Measurements from ENCODE around the gene ASB6.
"Not testable (repeated sequence)": the region's sequence is repeated elsewhere in the genome, so short reads cannot be mapped to it uniquely, and the experiment has no call there.

Gene ASB6

DNA sequence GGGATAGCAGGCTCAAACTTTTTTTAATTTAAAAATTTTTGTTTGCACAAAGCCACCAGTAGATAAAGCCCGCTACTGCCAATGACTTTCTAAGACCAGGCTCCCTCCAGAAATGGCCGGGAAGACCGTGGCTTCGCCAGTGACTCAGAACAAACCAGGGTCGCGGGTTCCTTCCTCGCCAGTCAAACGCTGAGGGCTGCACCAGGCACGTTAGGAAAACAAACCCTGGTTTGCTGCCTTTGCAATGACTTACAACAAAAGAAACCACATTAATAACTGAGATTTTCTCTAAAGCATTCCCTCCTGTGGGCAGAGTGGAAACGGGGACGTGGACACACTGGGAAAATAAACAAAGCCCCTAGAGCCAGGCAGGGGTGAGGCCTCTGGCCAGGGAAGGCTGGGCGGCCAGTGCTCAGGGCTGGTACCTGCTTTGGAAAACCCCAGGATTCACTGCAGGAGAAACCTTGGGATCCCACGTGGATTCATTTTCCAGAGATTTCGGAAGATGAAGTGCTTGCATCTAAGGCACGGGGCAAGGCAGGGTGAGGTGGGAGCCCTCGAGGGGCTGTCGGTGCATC is 27.3 kb upstream of the ASB6 start:
- no peak for DNase-seq (ENCODE audit: low read depth, low spot score)
- H3K27ac ChIP-seq: no peak overlapping the region

DNA sequence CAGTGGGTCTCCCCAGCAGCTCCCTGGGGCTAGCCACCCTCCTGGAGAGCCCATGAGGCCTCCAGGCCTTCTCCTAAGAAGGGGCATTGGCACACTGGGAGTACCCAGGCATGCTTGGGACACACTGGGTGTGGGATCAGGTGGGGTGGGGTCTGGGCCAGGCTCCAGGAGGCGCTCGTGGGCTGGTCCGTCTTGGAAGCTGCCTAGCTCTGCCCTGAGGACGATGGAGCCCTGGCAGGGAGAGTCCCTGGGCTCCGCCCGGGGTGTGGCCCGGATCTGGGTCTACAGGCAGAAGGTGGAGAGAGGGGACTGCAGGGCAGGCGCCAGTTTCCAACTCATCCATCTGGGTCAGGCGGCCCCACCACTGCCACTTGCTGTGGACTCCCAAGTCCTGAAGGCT is 25.9 kb upstream of the ASB6 start:
- DNase-seq (ENCODE audit: low read depth, low spot score): no peak
- H3K27ac ChIP-seq: no peak overlapping the region

DNA sequence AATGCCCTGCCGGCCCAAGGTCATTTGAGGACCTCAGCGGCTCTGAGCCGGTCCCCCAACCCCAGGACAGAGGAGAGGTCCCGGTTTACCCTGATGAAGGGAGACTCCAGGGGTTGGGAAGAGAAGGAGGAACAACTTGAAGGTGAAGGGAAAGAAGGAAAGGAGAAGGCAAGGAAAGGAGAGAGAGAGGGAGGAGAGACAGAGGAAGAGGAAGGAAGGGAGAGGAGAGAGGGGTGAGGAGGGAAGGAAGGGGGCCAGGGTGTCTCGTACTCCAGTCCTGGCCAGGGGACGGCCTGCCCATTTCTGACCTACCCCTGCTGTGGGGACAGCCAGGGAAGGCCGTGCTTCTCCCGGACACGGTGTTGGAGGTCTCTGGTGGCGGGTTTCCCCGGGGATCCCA is 25.4 kb upstream of the ASB6 start:
- DNase-seq (ENCODE audit: low read depth, low spot score): no peak
- H3K27ac ChIP-seq: no peak overlapping the region

DNA sequence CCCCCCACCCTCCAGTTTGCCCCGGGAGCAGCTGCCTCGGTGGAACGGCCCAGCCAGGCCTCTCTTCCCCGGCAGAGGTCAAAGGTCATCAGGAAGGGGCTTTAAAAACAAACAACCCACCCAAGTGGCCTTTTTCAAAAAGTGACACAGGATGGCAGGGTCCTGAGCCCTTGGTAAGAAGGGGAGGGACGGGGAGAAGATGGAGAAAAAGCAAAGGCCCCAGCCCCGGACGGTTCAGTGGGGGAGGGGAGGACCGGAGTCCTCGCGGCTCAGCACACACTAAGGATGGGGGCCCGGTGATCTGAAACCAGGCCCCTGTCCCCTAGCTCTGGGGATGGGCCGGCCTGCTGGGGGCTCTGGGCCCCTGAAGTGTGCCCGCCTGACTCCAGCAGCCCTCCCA is 24.6 kb upstream of the ASB6 start:
- DNase-seq (ENCODE audit: low read depth, low spot score): no peak
- H3K27ac ChIP-seq: no peak overlapping the region

DNA sequence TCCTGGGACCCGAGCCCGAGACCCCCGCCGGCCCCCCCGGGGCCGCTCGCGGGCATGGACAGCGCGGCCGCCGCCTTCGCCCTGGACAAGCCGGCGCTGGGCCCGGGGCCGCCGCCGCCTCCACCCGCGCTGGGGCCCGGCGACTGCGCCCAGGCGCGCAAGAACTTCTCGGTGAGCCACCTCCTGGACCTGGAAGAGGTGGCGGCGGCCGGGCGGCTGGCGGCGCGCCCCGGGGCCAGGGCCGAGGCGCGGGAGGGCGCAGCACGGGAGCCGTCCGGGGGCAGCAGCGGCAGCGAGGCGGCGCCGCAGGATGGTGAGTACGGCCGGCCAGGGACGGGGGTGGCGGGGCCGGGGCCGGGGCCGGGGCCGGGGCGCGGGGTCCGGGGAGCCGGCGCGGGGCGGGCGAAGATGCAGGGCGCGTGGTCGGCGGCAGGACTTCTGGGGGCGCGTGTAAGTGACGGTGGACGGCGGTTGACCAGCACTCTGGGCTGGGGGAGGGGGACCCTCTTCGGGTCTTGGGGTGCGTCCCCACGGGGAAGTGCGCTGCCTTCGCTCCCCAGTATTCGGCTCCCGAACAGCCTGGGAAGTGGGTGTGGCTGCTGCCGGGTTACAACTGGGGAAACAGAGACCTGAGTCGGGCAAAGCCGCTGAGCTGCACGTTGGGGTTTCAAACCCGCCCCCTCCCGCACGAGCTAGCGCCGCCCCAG is 24.0 kb upstream of the ASB6 start:
- DNase-seq (ENCODE audit: low read depth, low spot score): no peak
- H3K27ac ChIP-seq: no peak overlapping the region

DNA sequence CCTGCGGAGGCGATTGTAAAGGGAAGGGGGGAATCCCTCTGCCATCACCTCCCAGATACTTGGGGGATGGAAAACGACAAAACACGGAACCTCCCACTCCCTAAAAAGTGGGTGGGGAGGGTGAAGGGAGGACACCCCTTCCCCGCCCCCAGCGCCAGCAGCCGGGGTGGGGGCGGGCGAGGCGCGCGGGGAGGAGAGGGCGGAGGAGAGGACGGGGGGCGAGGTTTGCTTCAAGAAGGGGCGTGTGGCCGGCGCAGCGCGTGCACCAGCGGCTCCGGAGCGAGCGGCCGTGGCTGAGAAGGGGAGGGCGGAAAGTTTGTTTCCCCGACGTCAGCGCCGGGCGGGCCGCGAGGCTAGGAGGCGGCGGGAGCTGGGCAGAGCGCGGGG is 23.4 kb upstream of the ASB6 start, which contains the start of gene PRRX2:
Gene PRRX2 (plus strand): TSS at position 259 of the 387 bp plus-strand sequence. CDS start 221 bp downstream, outside the sequence.
- no peak within 1 kb of the TSS for H3K27ac ChIP-seq
- no peak for DNase-seq (ENCODE audit: low read depth, low spot score)

DNA sequence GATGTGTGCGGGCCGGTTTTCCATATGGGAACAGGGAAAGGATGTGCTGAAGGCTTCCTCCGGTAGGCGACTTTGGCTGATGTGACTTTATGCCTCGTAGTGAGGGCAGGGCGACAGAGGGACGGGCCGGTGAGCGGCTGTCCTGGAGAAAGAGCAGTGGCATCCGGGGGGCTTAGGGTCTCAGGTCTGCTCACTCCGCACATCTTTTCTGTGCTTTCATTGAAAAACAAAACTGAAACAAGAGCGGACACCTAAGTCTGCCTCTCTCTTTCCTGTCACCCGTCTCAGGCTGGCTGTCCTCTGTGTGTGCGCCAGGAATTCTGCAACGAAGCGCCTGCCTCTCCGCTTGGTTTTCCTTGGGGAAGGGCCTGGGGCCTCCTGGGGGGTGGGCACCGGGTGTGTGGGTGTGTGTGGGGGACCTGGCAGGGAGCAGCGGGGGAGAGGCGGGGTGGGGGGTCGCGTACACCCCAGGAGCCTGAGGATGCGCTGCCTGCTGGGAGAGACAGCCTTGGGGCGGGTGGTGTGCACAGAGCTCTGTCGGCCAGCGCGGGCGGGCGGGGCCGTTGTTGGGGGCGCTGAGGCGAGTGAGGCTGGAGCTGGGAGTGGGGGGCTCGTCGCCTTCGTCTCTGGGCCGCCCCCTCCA is 22.9 kb upstream of the ASB6 start:
- no peak for DNase-seq (ENCODE audit: low read depth, low spot score)
- H3K27ac ChIP-seq: no peak overlapping the region

DNA sequence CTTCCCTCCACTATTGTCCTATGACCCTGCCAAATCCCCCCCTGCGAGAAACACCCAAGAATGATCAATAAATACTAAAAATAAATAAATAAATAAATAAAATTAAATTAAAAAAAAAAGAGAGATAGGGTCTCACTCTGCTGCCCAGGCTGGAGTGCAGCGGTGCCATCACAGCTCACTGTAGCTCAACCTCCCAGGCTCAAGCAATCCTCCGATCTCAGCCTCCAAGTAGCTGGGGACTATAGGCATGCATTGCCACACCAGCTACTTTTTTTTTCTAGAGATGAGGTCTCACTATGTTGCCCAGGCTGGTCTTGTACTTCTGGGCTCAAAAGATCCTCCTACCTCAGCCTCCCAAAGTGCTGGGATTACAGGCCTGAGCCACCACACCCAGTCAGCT is 20.3 kb upstream of the ASB6 start:
- not testable (repeated sequence) for DNase-seq (ENCODE audit: low read depth, low spot score); H3K27ac ChIP-seq

DNA sequence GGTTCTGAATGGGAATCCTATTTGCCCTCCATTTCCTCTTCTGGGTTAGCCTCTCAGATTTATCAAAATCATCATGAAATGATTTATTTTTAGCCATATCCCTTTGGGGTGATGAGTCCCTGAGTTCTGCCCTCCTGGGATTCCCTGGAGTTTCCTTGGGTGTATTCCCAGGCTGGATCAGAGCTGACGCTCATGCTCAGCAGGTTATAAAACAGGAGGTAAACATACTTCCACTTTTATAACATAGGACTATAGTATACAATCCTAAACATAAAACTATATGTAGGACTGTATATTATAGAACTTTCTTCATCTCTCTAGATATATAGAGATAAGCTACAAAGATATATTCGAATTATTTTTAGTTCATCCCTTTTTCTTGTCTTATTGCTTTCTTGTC is 19.1 kb upstream of the ASB6 start:
- no peak for DNase-seq (ENCODE audit: low read depth, low spot score)

DNA sequence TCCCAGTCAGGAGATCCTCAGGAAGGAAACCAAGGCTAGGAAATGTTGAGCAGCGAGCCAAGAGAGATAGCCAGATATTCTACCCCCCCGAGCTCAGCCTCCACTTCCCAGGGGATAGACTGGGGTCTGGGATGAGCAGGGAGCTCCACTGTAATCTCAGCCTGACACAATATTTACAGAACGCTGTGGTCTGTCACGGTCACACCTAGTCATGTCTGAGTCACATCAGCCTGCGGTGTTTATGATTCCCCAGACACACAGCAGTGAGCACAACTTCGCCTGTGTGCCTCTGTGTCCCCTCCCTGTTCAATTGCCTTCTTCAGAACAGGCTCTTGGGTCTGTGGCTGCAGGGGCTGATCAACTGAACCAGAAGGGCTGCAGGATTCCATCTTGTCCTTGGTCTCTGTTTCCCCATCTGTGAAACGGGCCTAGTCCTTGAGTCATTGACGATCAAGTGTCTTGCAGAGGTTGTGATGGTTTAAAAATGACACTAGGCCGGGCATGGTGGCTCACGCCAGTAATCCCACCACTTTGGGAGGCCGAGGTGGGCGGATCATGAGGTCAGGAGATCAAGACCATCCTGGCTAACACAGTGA is 14.9 kb upstream of the ASB6 start:
- no peak overlapping the region for H3K27ac ChIP-seq
- peak; percentile 33 for DNase-seq (ENCODE audit: low read depth, low spot score)

More for the DNA sequence above, 19.1 kb upstream of the ASB6 start:
- H3K27ac ChIP-seq: no peak overlapping the region

DNA sequence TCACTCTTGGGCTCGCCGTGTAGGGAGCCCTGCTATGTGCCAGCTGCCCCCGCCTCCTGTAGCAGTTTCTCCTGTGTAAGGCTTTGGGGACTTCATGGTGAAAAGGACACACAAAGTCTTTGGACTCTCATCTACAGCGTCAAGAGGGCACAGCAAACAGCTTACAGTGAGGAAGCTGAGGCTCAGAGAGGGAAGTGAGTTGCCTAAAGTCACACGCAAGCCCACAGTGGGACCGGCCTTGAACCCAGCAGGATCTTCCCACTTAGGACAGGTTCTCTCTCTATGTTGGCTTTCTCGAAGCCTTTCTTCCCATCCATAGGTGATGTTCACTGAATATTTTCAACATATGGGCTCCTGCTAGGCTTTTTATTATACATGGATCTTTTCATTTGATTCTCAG is 13.7 kb upstream of the ASB6 start:
- no peak overlapping the region for H3K27ac ChIP-seq
- DNase-seq (ENCODE audit: low read depth, low spot score): no peak

DNA sequence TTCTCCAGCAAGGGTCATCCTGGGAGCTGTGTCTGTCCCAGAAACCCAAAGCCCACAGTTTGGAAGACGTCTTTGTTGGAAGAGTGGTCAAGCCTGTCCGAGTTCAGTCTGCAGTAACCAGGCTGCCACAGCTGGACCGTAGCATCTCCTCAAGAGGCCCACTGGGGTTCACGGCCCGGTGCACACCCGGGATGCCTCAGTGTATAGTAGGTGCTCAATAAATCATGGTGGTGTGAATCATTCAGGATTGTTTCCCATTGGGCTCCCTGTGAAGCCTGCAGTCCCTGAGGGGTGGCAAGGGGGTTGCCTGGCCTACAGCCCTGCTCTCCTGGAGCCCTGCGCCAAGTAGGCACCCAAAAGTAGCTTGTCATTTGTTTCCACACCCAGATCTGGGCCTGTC is 13.2 kb upstream of the ASB6 start:
- H3K27ac ChIP-seq: no peak overlapping the region
- DNase-seq (ENCODE audit: low read depth, low spot score): no peak

DNA sequence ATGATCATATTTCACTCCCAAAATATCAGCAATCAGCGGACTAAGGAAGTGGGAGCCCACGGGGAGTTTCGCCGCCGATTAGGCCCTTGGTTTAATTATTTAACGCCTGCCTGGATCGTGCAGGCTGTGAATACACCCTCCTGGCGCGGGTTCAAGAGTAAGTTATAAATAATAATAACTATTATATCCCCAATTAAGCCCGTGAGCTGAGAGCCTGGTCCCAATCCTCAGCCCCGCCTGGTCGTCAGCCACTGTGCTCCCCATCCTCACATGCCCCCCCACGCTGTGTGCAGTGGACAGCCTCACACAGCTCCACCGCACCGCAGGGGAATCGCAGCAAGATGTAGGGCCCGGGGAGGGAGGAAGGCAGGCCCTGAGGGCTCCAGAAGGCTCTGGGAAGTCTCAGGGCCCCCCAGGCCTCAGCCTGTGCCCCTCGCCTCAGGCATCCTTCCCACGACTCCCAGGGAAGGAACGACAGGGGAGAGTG is 12.6 kb upstream of the ASB6 start:
- no peak for DNase-seq (ENCODE audit: low read depth, low spot score)
- no peak overlapping the region for H3K27ac ChIP-seq

DNA sequence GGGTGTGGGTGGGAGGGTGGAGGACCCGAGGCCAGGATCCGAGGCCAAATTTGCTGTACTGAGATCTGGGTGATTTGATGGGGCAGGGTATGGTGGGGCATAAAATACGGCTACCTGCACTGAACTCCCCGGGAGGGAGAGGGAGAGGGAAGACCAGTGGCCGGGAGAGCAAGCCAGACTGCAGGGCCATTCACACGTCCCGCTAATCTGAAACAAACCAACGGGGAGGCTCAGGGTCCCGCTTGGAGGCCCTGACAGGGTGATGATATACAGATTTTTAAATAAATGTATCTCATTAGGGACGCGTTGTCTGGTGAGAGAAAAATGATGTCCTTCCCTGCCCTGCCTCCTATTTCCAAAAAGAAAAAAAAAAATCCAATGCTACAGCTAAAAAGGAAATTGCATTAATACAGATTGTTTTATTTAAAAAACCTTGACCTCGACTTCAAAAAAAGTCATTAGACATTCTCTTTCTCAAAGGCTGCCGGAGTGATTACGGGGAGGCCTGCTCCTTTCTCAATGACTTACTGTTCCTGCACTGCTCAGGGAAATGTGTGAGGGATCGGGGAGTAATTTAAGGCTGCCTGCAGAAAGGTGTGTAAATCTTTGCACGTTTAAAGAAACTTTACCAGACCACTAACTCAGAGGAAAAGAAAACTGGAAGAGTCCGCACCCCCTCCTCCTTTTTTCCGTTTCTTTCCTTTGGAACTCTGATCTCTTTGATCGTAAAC is 12.0 kb upstream of the ASB6 start:
- no peak overlapping the region for H3K27ac ChIP-seq
- DNase-seq (ENCODE audit: low read depth, low spot score): no peak

DNA sequence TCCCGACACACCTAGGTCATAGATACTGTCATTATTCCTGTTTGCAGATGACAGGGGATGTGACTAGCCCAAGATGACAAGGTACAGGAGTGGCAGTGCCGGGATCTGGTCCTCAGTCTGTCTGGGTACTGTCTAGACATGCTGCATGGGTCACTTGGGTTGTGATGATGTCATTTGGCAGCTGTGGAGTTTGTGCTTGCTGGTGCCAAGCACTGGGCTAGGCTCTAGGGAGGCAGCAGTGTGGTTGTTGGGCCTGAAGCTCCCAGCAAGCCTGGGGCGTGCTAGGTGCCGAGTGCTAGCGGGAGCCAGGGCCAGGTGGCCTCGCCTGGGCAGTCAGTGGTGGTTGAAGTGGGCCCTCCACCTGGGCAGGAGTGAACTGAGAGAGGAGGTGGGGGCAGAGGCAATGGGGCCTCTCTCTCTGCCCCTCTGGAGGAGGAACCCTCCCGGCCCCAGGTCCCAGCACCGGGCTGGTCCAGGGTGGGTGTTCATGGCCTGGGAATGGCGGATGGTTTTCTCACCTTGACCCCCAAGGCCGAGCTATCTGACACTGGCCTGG is 8.8 kb upstream of the ASB6 start:
- no peak for DNase-seq (ENCODE audit: low read depth, low spot score)
- no peak overlapping the region for H3K27ac ChIP-seq

DNA sequence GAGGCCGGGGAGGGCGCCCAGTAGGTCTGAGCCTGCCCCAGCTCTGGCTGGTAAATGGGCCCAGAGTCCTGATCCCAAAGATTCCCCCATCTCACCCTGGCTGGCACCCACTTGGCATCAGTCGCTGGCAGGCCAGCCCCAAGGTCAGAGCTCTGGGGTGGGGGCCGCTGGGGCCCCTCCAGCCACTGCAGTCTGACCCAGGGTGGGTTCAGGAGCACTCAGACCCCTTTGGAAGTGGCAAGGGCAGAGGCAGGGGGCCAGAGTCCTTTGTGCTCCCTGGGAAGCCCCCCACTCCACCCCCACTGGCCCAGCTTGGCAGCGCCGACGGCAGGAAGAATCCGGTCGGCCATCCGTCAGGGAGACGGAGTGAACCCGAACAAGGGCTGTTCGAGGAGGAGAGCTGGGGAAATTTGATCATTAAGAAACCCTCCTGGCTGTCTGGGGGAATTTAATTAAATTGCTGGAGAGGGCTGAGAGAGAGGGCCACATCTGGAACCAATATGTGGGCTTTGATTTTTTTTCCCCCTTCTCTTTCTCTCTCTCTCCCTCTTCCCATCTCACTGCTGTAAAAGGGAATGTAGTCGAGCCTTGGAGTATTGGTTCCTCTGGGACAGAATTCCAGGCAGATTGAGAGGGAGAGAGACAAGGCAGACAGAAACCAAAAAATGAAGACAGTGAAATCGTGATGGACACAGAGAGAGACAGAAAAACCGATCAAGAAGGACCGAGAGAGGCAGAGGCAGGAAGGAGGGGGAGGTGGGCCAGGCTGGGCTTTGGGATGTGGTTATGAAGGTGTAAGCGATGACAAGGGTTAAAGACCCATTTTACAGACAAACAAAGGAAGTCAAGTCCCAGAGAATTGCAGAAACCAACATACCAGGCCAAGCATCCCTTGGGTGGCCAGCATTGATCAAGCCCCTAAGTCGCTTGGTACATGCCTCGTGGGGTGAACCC is 8.1 kb upstream of the ASB6 start:
- DNase-seq (ENCODE audit: low read depth, low spot score): no peak
- H3K27ac ChIP-seq: no peak overlapping the region

DNA sequence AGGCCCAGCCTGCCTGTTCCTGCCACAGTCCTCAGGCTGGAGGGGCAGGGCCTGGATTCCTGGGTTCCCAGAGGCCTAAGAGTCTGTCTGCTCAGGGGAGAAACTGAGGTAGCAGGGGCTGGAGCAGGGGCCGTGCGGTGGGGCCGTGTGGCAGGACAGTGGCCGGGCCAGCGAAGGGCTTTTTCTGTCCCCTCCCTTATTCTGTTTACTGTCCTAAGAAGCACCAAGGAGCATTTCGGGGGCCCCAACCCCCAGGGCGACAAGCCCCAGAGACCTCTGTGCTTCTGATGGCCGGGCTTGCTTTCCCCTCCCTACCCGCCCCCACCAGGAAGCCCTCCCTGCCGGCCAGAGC is 6.8 kb upstream of the ASB6 start:
- H3K27ac ChIP-seq: no peak overlapping the region
- DNase-seq (ENCODE audit: low read depth, low spot score): no peak

DNA sequence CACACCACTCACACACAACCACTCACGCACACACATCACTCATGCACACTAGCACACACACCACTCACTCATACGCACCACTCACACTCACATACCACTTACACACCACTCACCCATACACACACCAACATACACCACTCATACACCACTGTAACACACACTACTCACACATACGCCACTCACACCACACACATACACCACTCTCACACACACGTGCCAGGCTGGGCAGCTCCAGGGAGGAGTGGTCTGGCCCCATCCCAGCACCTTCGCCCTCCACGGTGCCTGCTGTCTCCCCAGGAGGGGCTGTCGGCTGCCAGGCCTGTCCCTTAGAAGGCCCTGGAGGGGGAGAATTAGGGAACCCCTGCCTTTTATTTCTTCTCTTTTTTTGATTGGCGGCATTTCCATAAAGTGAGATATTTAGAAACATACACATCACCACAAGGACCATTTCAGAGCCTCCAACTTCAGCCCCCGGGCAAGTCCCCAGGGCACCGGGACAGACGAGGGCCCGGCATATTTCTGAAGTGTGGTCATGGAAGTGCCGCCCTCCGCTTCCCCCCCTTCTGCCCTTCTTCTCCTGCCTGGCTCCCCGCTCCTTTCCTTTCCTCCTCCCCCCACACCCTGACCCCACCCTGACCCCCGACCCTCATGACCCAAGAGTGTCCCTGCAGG is 6.3 kb upstream of the ASB6 start:
- no peak overlapping the region for H3K27ac ChIP-seq
- DNase-seq (ENCODE audit: low read depth, low spot score): no peak

DNA sequence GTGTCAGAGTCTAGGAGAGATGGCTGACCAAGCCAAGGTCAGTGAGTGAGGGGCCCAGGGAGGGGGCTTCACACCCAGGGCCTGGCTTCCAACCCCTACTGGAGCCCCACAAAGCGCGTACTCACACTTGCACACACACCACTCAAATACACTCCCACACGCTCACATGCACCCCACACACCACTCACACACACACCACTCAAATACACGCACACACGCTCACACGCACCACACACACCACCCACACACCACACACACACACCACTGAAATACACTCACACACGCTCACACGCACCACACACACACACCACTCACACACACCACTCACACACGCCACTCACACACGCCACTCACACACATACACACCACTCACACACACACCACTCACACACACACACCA is 5.7 kb upstream of the ASB6 start:
- DNase-seq (ENCODE audit: low read depth, low spot score): no peak
- H3K27ac ChIP-seq: no peak overlapping the region

All from epithelial cell of prostate (primary cell).